Suppressor macrophage treated with lipopolysaccharide for 4 hours (primary cell): ENCODE measurements around the gene DKK1.

Source experiments
- DNase-seq: peaks from one replicate; pipeline ENCODE4 v3.0.0-alpha.2; 2020

Gene DKK1

DNA sequence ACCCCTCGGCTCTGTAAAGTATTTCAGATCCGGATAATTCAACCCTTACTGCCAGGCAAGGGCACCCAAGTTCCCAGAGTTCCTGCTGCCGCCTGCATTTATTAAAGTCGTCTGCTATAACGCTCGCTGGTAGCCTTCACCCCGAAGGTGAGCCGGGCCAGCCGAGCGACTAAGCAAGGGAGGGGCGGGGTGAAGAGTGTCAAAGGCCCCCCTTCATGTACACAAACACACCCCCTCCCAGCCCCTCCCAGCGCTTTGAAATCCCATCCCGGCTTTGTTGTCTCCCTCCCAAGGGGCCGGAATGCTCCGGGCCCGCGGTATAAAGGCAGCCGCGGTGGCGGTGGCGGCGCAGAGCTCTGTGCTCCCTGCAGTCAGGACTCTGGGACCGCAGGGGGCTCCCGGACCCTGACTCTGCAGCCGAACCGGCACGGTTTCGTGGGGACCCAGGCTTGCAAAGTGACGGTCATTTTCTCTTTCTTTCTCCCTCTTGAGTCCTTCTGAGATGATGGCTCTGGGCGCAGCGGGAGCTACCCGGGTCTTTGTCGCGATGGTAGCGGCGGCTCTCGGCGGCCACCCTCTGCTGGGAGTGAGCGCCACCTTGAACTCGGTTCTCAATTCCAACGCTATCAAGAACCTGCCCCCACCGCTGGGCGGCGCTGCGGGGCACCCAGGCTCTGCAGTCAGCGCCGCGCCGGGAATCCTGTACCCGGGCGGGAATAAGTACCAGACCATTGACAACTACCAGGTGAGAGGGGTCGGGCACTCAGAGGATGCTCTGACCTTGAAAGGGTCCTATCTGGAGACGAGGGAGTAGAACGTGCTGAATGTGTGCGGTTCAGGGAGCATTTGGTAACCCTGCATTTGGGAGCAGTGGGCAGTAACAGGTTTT is at the start of gene DKK1:
TSS of gene DKK1 (plus strand) at position 349 of the 889 bp plus-strand sequence. CDS start at position 503, 154 bp downstream.
- DNase-seq, result peak; percentile 44

GRCh38 chr10:52265131-52265926 is 48.8 kb upstream of the DKK1 start:
- no peak for DNase-seq

DNA sequence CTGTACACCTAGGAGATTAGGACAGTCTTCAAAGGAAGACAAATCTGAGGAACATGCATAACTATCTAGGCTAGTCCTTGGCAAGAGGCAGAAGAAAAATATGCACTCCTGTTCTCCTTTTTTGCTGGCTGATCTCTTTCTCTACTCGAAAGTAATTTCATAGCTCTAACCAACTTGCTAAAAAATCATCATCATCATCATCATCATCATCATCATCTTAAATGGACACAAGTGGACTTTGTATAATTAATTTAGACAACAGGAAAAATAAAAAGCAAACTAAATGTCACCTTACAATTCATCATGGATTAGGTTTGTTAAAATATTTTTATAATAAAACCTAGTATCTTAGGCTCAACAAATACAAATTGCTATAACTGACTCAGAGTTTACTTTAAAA is 47.2 kb upstream of the DKK1 start:
- no peak for DNase-seq

DNA sequence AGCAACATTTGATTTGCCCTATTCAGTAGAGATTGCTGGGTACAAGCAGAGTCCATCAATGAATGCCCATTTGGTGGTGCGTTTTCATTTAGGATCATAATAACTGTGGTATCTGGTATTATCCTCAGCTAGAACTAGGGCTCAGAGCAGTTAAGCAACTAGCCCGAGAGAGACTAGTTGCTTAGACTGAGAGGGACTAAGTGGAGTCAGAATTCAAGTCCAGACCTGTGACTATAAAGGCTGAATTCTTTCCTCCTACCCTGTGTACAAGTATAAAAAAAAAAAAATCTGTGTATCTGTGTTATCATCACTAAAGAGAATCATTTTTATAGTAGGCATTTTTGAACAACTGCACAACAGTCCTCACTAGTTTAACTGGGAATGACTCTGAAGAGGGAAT is 45.3 kb upstream of the DKK1 start:
- no peak for DNase-seq

DNA sequence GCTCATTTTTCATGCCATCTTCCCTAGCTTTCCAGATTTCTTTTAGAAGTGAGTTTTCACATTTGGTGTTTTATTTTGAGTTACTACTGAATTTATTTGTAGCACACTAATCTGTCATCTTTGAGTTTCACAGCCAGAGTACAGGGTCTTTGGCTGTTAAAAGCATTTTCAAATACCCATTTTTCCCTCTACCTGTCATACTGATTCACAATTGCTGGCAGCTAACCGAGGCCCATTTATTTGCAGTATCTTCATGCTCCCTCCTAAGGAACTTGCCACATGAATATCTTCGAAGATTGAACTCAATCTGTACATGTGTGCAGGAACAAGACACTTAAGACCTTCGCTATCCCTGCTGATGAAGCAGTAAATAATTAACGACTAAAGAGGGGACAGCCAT is 44.8 kb upstream of the DKK1 start:
- no peak for DNase-seq

GRCh38 chr10:52276163-52276562 is 37.9 kb upstream of the DKK1 start:
- no peak for DNase-seq

DNA sequence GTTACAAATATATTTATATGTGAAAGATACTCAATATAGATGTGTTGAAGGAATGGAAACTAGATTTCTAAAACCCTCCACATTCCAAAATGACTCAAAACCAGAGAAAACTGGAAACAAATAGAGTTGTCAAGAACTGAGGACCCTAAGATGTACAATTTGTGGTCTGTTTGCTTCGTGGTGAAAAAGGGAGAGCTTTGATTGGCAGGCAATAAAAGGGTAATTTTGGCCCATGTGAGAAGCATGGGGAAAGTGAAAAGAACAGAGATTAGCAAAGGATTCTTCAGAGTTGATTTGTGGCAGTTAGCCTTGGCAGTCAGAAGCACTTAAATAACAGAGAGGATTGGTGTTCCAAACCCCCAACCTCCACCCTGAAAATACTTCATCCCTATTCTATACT is 37.1 kb upstream of the DKK1 start:
- no peak for DNase-seq

GRCh38 chr10:52279546-52279945 is 34.5 kb upstream of the DKK1 start:
- DNase-seq, result no peak

GRCh38 chr10:52280051-52280450 is 34.0 kb upstream of the DKK1 start:
- no peak for DNase-seq

GRCh38 chr10:52283174-52283573 is 30.9 kb upstream of the DKK1 start:
- DNase-seq, result no peak

GRCh38 chr10:52284416-52285013 is 29.6 kb upstream of the DKK1 start:
- no peak for DNase-seq

DNA sequence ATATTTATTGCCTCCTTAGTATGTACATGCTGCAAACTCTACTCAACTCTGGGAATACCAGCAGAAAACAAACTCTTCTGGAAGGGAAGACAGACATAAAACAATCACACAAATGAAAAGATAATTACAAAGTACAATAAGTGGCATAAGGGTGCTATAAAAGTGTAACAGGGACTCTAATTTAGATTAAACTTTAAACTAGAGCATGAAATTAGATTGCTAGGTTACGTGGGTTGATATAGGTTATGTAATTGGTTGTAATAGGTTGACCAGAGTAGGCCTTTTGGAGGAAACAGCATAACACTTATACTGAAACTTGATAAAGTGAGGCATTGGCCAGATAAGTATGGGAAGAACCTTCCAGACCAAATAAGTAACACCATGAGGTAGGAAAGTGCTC is 26.2 kb upstream of the DKK1 start:
- DNase-seq, result no peak

- DNase-seq, result no peak
These were observed 16.3 kb upstream of the DKK1 start for GRCh38 chr10:52297747-52298146.

GRCh38 chr10:52300599-52301277 is 13.3 kb upstream of the DKK1 start:
- DNase-seq, result no peak

GRCh38 chr10:52308251-52309031 is 5.6 kb upstream of the DKK1 start:
- peak; percentile 48 for DNase-seq

GRCh38 chr10:52312942-52313255 is 1.2 kb upstream of the DKK1 start:
- peak; percentile 6 for DNase-seq

DNA sequence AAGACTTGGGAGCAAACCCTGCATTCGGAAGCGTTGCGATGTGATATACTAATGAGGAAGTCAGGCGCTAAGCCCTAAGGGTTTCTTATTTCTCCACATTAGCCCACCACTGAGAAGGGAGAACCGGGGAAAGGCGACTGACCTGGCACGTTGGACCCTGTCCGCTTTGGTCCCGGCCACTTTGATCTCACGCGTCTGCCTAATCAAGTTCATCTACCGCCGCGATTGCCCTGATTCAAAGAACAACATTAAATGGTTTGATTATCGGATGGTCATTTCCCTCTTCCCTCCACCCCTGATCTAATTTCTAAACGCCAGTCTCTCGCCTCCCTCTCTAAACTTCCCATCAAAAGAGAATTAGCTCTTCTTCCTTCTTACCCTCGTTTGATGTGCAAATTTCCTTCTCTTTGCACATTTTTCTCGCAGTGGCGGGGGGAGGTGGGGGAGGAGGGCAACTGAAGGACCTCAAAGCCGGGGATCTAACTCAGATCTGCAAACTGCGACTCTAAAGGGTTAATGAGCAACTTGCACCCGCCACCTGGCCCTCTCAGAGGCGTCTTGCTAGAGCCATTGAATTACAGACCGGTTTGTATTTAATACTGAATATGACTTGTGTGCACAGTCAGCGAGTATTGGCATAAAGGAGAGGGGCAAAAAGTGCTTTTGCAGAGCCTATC is 687 bp upstream of the DKK1 start:
- no peak for DNase-seq

DNA sequence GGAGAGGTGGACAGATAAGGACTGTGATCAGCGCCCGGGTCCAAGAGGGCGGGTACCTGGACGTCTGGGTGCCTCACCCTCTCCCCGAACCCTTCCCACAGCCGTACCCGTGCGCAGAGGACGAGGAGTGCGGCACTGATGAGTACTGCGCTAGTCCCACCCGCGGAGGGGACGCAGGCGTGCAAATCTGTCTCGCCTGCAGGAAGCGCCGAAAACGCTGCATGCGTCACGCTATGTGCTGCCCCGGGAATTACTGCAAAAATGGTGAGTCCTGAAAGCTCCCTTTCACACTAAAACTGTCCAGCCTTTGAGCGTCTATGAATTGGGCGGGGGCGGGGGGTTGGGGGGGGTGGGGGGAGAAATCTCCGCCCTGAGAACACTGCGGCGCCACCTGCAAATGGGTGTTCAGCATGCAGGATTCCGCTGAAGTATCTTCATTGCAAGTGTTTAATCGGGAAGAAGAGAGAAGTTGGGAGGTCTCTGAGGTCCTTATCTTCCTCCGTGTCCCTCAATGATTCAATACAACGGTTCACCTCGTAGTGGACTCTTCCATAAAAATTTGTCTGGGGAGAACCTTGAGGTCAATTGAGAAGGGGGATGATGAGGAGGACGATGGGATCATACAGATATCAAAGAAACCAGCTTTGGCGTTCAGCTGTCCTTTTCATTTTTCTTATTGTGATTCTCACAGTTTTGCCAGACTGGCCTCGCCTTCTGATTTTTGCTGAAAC is 906 bp downstream of the DKK1 start:
- no peak for DNase-seq

DNA sequence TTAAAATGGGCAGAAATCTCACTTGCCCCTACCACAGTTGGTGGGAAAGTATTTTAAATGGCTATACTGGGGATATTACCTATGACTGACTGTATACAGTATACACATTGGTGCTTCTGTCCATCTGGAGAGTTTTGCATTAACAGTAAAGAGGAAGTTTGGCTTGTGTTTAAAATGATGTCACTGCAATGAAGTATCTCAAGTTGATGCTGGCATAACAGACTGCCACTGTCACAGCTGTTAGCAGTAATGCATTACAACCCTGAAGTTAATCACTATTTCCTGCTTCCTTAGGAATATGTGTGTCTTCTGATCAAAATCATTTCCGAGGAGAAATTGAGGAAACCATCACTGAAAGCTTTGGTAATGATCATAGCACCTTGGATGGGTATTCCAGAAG is 1.9 kb downstream of the DKK1 start:
- peak; percentile 8 for DNase-seq

DNA sequence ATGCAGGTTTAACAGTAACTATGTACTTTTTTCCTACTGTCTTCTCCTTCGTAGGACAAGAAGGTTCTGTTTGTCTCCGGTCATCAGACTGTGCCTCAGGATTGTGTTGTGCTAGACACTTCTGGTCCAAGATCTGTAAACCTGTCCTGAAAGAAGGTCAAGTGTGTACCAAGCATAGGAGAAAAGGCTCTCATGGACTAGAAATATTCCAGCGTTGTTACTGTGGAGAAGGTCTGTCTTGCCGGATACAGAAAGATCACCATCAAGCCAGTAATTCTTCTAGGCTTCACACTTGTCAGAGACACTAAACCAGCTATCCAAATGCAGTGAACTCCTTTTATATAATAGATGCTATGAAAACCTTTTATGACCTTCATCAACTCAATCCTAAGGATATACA is 2.4 kb downstream of the DKK1 start:
- no peak for DNase-seq

GRCh38 chr10:52318136-52318701 is 4.1 kb downstream of the DKK1 start:
- no peak for DNase-seq
